SK-MEL-5 (cell line): ENCODE data around the gene MYLK. TPM values are rescaled to one million over a fixed set of nuclear protein-coding genes. Genes with fewer than 3 reads are reported as not detected.

Experiments
- DNase-seq: peaks from one replicate; pipeline ENCODE4 v3.0.0-alpha.2; 2016; ENCODE audit warnings: low read depth, low spot score
- in situ Hi-C: cut with HindIII; loops from 2 replicates; pipeline ENCODE4 v1.10.0; 2016; ENCODE audit warnings: low sequenced_read_pairs, high pct_unique_total_duplicates, low pct_unique_long_range_greater_than_20kb
- total RNA-seq: library from RNA; depleted of rRNA; stranded (reverse); fragments of >200 nt; shearing (Covaris generic); gene quantifications from 2 replicates; pipeline ENCODE4 v1.2.3, GENCODE V29; 2014

MYLK gene
- total RNA-seq, 1 experiment from 2014 or later, result 23.7 TPM

DNA sequence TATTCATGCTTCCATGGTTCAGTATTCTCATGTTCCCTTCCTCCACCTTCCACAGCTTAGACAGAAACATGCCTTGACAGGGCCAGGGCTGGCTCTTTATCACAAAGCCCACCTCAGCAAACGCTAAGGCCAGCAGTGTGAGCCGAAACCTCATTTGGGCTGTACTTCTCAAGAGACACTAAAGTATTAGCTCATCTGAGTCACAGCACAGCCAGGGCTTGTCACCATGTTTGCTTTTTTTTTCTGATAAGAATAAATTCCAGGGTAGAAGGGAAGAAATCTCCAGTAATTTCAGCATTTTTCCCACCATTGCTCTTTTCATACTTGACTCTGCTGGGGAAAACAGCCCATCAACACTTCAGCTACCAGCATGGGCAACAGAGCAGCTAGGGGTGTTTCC is 95.4 kb downstream of the MYLK start:
- in situ Hi-C loops, result no loop called here
- no peak for DNase-seq

DNA sequence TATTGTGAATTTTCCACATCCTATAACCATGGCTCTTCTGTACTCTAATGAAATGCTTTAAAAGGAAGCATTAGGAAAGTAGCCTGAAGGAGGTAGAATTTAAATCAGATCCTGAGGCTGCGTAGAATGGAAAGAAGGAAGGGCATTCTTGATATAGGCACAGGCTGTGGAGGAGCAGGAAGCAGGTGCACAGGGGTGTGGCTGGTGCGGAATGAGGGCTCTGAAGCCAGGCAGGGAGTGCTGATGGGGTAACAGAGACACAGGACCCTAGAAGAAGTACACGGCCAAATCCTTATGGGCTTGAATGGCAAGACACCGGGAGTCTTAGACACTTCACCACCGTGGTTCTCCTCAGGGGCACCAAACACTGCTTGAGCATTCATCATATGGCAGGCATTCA is 97.0 kb downstream of the MYLK start:
- in situ Hi-C loops, result no loop called here
- no peak for DNase-seq

DNA sequence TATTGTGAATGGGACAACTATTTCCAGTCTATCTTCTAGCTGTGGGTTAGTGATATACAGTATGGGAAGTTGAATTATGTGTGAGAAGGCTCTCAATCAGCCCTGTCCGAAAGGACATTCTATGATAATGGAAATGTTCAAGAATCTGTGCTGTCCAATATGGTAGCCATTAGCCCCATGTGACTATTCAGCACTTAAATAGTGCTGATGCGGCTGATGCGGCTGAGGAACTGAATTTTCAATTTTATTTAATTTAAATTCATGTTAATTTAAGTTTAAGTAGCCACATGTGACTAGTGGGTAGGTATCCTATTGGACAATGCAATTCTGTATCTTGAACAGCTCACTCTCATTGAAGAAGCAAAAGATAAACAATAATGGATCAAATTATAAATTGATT is 98.5 kb downstream of the MYLK start:
- in situ Hi-C loops, result no loop called here
- DNase-seq, result no peak

DNA sequence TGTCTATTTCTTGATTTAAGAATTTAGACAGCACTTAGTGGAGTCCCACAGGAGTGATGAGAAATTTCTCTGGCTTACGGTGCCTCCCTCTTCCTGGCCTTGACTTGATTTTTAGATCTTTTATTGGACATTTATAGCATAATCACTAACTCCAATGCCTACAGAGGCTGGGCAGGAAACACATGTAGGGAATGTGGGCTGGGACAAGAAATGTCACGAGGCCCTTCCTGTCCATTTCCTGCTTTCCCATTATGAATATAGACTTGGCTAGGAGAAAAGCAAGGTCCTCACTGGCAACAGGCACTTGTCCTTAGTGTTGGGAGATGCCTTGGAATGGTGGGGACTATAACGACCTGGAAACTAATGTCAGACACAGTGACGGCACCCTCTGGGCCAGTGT is 100.3 kb downstream of the MYLK start:
- in situ Hi-C loops, result no loop called here
- DNase-seq, result no peak

DNA sequence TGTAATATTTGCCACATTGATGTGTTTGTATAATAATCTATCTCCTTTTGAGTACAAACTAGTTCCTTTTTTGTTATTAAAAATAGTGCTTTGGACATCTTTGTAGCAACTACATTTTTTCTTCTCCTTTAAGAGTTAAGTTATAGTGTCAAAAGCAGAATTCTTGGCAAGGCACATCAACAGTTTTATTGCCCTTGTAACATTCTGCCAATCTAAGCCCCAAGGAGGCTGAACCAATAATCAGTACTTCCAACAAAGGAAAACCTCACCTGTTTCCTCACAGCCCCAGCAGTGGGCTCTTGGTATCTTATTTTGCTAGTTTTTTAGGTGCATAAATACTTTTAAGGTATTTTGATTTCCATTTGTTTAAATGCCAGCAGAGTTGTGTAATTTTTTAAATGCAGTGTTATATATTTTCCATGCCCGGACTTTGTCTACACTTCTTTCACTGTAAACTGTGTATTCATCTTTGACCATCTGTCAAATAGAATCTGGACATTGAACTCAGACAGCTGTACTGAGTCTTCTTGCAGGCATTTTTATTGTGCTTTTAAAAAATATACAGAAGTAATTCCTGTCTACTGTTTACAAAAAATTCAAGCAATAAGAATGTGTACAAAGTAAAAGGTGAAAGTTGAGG is 101.0 kb downstream of the MYLK start:
- DNase-seq, result no peak
- in situ Hi-C loops, result no loop called here

DNA sequence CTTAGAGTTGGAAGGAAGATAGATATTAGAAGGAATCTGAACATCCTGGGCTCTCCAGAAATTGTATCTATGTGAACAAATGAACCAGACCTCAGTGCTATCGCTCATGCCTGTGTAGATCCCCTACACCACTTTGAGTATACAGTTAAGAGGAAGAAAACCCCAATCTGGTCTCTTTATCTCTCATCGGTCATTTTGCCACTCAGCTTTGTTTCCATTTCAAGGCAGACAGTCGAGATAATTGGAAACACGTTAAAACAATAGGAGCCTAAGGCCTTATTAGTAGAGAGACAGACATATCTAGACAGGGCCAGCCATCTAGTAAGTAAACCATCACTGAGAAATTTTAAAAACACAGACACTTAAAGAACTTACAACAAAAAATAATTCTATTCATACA is 101.6 kb downstream of the MYLK start:
- no peak for DNase-seq
- in situ Hi-C loops, result no loop called here

DNA sequence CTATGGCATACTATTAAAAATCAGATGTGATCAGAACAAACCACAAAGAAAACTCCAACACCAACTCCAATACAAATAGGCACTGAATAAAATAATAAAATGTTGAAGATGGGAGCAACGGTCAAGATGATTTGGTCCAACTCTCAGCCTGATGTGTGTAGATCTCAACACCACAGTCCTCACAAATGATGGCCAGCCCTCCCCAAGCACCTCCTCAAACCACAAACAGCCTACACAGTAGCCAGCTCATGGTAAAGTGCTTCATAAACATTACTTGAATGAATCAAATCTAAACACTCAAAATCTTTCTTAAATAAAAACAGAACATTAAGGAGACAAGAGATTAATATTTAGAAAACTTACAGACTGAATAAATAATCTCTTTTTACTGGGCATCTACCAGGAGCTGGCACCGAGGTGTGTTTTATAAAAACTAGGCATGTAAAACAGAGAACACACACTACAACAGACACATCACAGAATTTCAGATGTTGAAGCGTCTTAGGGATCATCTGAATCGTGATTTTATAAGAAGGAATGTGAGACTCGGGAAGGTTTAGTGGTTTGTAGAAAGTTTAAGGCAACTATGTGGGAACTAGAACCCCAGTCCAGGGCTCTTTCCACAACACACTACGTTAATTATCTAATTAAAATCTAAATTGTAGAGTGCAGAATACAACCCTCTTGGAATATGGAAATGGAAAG is 102.4 kb downstream of the MYLK start:
- in situ Hi-C loops, result no loop called here
- DNase-seq, result no peak

DNA sequence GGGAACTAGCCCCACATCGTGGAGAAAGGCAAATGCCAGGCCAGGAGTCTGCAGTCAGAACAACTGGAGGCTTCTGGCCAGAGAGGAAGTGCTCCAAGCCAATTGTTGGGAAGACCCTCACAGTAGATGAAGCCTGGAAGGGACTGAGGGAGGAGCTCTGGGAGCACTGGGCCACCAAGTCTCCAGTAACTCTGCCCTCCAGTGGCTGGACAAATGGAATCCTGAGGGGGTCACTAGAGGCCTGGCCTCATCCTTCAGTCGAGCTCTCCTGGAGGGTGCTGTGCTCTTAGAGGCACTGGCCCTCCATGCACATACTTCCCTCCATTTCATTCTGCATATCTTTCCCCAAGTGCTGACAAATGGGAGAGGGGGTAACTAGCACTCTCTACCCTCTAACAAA is 103.0 kb downstream of the MYLK start:
- in situ Hi-C loops, result no loop called here
- peak; percentile 31 for DNase-seq

DNA sequence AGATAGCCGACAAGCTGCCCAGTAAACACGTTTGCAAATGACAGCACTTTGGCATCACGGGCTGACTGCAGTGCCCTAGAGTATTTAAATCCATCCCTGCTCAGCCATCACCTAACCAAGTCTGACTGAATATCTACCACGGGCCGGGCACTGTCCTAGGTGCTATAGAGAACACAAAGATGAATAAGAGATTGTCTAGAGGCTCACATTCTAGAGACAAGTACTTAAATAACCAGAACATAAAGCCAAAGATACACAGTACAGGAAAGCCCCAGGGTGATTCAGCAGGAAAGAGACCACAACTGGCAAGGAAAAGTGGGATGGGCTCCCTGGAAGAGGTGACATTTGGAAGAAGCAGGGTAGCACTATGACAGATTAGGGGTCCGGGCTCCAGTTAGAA is 103.5 kb downstream of the MYLK start:
- in situ Hi-C loops, result no loop called here
- no peak for DNase-seq

DNA sequence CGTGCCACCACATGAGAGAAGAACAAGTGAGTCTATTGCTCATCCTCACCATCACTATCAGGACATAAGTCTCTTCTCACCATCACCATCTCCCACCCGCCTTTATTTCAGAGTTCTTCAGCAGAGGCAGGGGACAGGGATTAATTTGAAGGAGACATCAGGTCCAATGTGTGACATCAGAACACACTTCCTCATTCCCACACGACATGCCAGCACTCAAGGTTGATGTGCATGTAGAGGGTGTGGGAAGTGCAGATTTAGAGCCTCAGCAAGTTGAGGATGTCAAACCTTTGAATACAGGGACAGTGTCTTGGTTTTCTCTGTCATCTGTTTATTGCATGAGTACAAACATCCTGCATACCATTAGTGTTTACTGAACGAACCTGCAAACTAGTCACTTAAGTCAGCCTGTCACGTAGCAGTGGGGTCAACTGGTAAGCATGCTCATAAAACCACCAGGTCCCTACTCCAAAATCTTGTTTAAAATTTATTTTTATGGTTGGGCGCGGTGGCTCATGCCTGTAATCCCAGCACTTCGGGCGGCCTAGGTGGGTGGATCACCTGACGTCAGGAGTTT is 104.4 kb downstream of the MYLK start:
- in situ Hi-C loops, result no loop called here
- DNase-seq, result no peak

DNA sequence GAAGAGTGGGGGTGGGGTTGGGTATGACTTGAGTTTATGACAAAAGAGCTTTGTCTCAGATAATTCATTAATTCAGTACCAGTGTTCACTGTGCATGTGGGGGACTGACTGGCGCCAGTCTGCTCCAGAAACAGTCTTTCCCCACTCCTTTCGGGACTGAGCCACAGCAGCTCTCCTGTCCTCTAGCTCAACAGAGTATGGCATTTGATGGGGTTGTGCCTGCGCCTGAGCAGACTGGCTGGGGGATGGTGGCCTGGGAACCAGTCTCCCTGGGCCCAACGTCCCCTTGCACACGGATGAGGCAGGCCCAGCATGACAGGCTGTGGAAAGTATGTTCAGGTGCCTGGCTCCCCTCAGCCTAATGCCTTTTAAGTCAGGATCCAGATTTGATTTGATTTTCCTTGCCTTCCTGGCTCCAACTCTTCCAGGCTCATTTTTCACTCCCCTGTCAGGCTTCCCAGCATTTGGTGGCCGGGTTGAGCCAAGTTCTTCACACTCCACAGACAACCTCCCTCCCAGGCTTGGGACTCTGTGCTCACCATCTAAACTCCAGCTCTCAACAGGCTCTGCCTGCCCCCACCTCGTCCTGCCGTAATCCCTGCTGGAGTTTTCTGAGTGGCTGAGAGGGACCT is 105.0 kb downstream of the MYLK start:
- no peak for DNase-seq
- in situ Hi-C loops, result no loop called here

DNA sequence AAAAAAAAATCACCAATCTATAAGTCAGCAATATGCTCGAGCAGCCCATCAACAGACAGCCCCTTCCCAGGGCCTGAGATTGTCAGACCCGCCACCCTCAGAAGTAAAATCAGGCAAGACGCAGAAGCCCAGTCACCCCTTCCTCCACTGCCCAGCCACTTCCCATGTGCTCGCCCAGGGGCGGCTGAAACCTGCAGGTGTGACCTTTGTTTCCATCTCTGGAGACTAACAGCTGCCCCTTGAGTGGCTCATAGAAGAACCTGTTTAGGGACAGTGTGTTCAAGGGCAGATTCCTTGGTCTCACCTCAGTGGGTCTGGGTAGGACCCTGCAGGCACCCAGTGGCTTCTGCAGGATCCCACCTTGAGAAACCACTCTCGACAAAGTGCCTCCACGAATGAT is 105.6 kb downstream of the MYLK start:
- in situ Hi-C loops, result no loop called here

DNA sequence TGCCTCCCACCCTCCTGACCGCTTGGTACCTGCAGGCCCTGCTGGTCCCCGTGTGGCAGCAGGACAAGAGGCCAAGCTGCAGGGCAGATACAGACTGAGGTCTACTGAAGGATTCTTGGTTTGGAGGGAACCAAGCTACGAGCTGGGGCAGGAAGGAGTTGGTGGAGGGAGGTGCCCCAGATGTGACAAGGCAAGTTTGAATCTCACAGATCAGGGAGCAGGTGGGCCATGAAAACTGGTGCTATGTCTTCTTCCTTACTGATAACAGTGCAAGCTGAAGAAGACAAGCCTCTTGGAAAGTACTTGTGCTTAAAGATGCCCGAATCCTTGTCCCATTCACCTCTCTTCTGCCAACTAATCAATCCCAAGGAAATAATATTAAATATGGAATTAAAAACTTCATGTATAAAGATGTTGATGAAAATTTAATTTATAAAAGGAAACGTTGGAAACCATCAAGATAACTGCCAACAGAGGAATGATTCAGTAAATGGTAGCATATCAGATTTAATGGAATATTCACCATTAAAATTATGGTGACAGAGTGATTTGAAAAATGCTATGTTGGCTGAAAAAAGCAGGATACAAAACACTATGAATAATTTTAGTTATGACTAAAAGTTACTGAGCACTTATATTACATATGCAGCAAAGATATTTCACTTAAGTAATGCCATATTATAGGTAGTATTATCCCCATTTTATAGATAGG is 107.9 kb downstream of the MYLK start:
- DNase-seq, result no peak
- in situ Hi-C loops, result no loop called here

More for the DNA sequence above, 105.6 kb downstream of the MYLK start:
- DNase-seq, result no peak

DNA sequence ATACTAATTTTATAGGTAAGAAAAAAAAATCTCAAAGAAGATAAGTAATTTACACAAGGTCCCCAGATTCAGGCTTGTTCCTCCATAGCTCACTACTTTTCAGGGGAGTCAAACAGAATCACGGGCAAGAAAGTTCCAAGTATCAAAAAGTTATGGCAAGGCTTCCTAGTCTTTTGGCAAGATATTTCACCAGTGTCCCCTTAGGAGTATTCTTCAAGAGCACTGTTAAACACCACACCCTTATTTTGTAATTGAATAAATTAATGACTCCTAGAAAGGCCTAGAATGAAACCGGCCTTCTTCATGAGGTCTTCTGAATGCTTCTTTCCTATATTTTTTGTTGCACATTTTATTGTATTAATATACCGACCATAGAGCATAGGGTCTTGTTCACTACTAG is 109.7 kb downstream of the MYLK start:
- no peak for DNase-seq
- in situ Hi-C loops, result no loop called here

DNA sequence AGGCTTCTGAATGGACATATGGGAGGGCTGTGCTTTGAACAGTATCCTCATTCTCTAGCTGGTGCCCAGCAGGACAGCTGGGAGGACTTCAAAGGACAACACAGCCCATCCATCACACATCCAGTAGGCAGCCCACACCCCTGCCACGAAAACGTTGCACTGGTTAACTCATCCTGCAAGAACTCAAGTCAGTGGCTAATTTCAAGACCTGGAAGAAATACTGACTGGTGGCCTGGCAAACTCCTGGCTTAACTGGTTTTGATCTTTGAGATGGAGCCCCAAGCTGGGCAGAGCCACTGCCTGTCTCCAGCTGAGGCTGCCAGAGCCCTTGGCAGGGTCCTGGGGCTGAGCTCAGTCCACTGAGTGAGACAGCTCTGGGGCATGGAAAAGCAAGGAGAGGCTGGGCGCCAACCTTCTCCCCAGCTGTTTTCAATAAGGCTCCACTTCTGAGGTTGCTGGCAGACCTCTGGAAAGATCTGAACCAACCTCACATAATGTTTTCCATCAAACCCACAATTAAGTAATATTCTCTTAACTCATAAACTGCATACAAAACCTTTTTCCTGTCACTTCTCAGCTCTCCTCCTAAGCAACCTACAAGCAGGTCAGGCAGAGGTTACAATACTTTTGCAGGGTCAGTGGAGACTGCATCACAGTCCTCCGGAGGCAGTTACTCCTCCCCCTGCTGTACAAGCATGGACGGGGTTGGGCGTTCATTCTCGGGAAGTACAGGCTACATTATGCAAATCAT is 110.3 kb downstream of the MYLK start:
- in situ Hi-C loops, result no loop called here
- peak; percentile 40 for DNase-seq

DNA sequence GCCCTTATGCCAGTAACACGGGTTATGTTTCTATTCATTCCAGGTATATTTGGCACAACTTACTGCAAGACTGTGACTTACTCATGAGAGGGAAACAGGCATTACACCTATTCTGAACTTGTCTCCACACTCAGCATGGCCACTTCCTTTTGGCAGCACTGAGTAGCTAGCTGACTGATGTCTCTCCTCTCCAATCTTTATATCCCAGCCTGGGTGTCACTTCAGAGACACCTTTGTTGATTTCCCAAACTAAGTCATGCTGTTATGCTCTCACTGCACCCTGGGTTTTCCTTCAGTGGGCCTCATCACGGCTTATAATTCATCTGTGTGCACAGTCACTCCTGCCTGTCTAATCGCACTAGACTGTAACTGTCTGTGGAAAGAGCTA is 114.8 kb downstream of the MYLK start:
- DNase-seq, result no peak
- in situ Hi-C loops, result no loop called here

DNA sequence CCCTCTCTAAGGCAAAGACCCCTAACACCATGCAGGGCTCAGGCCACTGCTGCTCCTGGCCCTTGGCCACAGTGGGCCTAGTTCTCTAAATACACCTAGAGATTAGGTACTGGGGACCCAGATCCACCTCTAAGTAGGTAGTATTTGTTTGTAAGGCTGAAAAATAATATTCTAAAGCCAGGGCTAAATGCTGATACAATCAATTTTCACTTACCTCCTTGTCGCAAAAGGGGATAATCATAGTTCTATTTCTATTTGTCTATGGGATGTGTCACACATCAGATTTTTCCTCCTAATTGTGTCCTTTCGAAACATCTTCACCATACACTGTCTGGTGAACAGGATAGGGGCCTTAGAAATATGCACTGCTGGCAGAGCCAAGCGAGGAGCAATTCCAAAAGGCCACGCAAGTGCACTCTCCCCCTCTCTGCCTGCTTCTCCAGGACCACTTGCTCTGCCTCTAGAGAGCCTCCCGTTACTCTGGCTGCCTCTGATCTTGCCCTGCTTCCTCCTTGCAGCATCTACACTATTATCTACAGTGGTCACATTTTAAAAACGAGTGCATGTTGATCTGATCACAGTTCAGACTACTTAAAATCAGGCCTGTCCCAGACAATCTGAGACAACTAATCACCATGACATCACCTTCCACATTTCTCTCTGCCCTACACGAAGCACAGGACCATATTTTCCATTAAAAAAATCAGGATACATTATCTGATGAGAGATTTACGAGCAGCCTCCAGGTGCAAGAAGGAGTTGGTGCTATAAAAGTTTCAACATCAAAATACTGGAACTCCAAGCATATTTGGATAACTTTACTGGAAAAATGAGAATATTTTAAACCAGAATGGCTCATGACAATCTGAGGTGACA is 115.4 kb downstream of the MYLK start:
- DNase-seq, result no peak
- in situ Hi-C loops, result no loop called here
